Epidermal melanocyte (primary cell): ENCODE measurements around the gene NOC2L.

ENCODE experiments used
- DNase-seq: peaks from one replicate; pipeline ENCODE4 v3.0.0; 2011; ENCODE audit warnings: low spot score; ENCODE audit not compliant: insufficient read length

Gene NOC2L

DNA sequence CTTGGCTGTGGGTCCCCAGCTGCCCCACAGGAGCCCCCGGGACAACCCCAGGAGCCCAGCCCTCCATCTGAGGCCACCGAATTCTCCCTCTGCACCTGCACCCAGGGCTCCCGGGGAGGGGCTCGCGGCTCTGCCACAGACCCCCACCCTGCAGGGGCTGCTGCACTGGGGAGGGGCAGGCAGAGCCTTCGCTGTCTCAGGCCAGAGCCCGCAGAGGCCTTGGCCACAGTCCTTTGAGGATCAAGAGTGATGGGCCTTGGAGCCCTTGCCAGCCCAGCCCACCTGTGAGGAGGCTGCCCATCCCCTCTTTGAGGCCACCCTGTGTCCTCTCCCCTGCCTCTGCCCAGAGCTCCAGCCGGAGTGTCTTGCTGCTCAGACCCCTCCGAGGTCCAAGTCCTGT, 16.3 kb upstream of the NOC2L start:
- no peak for DNase-seq

DNA sequence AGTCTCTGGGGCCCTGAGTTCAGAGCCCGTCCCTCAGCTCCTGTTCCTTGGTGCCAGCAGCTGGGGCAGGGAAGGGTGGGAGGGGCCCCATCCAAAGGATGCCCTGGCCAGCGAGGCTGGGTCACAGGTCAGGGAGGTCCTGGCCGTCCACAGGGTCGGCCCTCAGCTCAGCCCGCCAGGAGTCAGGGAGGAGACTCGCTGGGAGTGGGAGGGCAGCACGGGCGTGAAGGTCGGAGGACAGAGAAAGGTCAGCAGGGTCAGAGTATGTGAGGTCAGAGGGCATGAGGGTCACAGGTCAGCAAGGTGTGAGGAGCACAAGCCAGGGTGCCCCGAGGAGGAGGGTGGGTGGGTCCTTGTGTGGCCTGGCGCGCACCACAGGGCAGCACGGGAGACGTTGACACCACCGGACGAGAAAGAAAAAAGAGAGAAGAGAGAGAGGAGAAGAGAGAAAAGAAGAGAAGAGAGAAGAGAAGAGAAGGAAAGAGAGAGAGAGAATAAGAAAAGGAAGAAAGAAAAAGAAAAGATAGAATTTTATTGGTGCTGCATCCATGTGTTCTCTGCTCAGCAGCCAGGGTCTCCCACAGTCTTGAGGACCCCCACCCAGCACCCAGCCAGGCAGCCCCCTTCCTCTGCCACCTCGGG, 15.8 kb upstream of the NOC2L start:
- no peak for DNase-seq

DNA sequence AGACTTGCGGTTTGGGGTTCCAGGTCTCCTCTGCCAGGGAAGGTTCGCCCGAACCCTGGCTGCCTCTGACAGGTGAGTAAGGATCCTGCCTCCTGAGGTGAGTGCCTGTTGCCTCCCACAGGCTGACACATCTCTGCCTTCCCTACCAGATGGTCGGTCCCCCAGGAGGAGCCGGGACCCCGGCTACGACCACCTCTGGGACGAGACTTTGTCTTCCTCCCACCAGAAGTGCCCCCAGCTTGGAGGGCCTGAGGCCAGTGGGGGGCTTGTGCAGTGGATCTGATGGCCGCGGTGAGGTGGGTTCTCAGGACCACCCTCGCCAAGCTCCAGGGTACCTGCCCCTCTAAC, 15.2 kb upstream of the NOC2L start:
- DNase-seq, result no peak

DNA sequence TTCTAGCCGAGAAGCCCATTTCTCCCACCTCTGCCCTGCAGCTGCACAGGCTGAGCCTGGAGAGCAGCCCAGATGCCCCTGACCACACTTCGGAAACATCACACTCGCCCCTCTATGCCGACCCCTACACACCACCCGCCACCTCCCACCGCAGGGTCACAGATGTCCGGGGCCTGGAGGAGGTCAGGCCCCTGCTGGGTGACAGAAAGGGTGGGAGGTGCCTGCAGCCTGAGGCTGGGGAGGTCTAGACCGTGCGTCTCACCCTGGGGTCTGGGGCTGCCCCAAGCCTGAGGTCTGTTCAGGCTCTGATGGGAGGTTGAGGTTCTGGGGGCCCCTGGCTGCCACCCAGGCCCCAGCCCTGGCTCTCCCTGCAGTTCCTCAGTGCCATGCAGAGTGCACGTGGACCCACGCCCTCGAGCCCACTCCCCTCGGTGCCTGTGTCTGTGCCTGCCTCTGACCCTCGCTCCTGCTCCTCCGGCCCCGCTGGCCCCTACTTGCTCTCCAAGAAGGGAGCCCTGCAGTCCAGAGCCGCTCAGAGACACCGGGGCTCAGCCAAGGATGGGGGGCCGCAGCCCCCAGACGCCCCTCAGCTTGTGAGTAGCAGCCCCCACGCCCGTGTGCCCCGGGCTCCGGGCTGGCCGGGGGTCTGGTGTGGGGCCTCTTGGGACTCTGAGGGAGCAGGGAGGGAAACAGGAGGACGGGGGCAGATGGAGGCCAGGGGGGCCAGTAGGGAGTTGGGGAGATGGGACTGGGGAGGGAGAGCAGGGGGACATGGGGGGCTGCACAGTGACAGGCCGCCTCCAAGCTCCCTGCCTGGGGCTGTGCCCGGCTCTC, 14.6 kb upstream of the NOC2L start:
- no peak for DNase-seq

DNA sequence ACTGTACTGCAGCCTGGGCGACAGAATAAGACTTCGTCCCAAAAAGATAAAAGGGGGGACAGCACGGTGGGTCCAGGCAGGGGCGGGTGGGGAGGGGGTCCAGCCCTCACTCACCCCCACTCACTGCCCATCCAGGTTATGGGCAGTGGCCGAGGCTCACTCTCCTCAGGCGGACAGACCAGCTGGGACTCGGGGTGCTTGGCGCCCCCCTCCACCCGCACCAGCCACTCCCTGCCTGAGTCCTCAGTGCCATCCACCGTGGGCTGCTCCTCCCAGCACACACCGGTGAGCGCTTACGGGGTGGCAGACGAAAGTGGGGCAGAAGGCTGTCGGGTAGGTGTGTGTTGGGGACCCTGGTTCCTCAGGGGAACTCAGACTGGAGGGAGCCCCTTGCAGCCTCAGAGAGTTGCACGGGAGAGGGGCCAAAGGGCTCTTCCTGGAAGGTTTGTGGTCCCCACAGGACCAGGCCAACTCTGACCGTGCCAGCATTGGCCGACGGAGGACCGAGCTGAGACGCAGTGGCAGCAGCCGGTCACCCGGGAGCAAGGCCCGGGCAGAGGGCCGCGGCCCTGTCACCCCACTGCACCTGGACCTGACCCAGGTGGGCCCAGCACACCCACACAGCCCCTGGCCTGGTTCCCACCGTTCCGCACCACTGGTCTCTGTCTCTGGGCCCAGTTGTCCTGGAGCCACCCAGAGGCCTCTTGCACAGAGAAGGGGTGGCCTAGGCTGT, 13.8 kb upstream of the NOC2L start:
- no peak for DNase-seq

DNA sequence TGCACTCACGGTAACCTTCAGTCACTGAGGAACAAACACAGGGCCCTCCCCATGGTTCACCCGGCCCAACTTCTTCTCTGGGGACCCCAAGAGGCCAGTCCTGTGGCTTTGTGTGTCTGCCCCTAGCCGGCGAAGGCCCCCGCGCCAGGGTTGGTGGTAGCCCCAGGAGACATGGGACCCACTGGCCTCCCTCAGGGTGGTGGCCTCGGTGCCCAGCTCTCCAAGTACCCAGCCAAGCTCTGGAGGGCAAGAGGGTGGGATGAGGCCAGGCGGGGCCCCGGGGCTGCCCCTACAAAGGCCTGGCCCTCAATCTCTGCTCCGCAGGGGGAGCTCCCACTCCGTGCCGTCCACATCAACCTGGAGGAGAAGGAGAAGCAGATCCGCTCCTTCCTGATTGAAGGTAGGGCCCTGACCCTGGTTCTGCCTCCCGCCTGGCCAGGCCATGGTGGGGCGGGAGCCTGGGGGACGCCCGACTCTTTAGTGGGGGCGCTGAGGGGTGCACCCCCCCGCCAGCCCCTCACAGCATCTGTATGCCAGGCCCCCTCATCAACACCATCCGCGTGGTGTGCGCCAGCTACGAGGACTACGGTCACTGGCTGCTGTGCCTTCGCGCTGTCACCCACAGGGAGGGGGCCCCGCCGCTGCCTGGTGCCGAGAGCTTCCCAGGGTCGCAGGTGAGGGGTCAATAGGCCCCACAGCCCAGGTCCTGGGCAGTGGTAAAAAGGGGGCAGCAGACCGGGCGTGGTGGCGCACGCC, 12.9 kb upstream of the NOC2L start:
- DNase-seq, result no peak

DNA sequence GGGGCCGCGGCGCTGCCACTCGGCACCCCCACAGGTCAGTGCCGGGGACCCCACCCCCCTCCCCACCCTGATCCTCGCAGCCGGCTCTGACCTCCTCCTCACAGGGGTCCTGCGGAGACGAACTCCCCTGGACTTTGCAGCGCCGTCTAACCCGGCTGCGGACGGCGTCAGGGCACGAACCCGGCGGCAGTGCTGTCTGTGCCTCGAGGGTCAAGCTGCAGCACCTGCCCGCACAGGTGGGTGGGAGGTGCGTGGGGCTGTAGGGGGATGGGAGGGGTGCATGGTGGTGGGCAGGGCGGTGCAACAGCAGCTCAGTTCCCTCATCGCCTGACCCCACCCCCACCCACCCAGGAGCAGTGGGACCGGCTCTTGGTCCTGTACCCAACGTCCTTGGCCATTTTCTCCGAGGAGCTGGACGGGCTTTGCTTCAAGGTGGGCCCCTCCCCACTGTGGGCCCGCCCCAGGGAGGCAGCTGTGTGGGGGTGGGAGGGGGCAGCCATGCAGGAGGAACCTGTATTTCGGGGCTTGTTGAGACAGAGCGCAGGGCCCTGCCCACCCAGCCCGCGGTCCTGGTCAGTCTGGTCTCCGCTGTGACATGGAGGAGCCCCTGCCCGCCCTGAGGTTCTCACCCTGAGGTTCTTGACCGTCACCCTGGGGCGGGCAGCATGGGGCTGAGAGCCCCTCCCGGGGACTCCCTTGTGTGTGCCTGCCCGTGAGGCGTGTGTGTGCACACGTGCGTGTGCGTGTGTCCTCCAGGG, 12.1 kb upstream of the NOC2L start:
- DNase-seq, result no peak

DNA sequence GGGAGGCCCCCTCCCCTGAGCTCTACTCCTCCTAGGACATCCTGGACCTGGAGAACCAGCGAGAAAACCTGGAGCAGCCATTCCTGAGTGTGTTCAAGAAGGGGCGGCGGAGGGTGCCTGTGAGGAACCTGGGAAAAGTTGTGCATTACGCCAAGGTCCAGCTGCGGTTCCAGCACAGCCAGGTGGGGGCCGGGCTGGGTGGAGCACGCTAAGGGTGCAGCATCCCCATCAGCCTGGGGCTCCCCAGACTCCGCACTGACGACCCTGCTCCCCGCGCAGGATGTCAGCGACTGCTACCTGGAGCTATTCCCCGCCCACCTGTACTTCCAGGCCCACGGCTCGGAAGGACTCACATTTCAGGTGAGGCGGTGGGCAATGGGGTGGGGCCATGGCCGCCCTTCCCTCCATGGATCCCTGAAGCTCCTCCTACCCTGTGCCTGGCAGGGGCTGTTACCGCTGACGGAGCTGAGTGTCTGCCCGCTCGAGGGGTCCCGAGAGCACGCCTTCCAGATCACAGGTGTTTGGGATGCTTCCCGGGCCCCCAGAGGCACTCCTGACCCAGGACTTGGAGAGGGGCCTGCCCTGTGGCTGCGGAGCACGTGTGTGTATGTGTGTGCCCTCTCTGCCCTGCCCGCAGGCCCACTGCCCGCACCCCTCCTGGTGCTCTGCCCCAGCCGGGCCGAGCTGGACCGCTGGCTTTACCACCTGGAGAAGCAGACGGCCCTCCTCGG, 11.4 kb upstream of the NOC2L start:
- no peak for DNase-seq

DNA sequence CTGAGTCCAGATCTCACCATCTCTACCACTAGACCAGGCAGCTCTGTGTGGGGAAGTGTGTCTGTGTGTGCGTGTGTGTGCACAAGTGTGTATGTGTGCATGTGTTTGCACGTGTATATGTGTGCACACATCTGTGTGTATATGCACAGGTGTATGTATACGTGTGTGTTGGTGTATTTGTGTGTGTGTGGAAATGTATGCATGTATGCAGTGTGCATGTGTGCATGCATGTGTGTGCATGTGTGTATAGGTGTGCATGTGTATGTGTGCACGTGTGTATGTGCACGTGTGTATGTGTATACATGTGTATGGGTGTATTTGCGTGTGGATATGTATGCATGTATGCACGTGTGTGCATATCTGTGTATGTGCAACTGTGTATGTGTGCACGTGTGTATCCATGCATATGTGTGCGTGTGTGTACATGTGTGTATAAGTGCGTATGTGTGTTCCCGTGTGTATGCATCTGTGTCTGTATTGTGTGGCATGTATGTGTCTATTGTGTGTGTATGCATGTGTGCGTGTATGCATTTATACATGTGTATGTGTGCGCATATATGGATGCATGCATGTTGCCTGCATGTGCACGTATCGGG, 10.3 kb upstream of the NOC2L start:
- DNase-seq, result no peak

DNA sequence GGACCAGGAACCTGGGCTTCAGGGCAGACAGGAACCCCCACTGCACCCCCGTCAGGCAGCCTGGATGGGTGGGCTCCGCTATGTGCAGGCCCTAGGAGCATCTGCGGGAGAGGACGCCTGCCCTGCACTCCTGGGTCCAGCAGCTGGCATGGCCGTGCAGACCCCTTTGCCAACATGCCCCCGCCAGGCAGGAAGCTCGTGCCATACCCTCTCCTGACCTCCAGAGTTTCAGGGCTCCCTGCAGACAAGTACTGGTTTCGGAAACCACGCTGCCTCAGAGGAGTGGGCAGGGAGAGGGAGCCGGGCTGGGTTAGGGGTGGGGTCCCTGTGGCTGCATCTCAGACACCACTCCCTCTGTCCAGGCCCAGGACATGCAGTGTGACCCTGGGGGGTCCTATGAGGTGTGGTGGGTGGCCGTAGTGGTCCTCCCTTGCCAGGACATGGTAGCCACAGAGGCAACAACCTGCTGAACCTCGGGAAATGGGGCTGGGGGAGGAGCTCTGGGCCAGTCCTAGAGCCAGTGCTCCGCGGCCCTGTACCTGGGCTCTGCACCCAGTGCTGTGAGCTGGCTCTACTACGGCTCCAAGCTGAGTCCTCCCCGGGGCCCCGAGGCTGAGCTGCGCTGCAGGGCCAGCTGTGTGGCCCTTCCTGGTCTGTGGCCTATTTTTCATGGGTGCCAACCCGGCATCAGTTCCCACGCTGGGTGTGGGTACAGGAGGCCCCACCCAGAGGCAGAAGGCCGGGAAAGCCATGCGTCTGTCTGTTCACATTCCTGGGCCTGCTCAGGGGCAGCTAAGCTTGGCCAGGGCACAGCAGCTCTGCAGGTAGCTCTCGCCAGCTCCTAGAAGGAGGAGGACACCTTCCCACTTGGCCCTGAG, 8.6 kb upstream of the NOC2L start:
- DNase-seq, result no peak

DNA sequence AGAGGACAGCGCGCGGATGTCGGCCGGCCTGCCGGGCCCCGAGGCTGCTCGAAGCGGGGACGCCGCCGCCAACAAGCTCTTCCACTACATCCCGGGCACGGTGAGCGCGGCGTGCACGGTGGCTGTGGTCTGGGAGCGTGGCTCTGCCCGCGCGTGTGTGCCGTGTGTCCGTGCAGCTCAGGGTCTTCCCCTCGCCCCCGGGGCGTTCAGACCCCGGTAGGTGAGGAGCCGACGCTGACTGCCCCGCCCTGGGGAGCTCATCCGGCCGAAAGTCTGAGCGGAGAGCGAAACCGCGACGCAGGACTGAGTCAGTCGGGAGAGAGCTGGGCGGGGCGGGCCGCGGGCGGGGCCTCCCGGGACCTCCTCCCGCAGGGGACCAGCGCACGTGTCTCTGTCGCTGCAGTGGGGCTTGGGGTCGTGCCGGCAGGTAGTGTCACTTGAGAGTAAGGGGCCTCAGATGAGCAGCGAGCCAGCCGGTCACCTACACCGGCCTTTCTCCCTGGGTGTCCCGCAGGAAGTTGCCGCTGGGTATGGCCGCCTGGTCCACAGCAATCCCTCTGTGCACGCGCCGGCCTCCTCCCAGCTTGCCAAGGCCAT, 7.7 kb upstream of the NOC2L start:
- DNase-seq, result peak; percentile 86

DNA sequence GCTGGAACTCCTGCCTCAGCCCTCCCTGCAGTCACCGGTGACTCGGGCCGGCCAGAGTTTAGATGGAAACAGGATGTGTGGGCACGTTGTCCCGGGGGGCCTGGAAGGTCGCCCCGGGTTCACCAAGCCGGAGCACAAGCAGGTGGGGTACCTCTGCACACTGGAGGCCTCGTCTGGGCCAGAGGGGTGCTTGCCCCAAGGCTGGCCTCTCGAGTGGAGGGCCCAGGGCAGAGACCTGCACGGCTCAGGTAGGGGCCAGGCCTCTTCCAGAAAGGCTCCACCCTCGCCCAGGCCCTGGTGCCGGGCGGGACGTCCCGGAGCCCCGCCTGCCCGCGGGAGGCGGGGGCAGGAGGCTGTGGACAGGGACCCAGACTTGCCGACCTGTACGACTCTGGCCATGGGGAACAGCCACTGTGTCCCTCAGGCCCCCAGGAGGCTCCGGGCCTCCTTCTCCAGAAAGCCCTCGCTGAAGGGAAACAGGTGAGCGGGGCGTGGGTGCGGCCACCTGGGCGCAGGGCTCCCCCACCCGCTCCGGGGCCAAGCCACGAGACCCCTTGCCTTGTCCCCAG, 7.2 kb upstream of the NOC2L start, which contains the start of gene PLEKHN1:
Gene PLEKHN1, plus strand, starts transcription at position 348 of the 569 bp plus-strand sequence. Its CDS starts 50 bp downstream, at position 398.
- DNase-seq, result no peak

DNA sequence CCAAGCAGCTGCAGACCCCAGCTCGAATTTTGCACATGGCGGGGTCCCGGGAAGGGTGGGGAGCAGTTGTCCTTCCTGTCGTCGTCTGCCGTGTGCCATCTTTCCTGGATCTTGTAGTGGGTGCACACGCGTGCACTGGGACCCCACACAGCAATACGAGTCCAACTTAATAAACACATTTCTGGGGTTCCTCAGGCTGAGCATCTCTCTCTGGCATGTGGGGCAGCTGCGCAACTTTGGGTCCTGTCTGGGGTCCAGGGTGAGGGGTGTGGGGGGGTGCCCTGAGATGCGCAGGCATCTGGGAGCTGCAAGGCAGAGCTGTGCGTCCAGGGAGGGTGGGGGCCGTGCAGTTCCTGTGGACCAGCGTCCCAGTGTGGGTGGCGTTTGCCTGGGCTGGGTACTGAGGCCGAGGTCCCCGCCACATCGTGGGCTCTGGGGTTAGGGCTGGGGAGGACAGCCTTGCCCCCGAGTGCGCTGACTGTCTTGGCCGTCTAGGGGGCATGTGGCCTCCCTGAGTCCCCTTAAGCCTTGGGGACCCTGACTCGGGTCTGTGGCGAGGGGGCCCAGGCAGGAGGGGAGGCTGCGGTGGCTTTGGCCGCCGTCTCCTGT, 6.6 kb upstream of the NOC2L start:
- no peak for DNase-seq

DNA sequence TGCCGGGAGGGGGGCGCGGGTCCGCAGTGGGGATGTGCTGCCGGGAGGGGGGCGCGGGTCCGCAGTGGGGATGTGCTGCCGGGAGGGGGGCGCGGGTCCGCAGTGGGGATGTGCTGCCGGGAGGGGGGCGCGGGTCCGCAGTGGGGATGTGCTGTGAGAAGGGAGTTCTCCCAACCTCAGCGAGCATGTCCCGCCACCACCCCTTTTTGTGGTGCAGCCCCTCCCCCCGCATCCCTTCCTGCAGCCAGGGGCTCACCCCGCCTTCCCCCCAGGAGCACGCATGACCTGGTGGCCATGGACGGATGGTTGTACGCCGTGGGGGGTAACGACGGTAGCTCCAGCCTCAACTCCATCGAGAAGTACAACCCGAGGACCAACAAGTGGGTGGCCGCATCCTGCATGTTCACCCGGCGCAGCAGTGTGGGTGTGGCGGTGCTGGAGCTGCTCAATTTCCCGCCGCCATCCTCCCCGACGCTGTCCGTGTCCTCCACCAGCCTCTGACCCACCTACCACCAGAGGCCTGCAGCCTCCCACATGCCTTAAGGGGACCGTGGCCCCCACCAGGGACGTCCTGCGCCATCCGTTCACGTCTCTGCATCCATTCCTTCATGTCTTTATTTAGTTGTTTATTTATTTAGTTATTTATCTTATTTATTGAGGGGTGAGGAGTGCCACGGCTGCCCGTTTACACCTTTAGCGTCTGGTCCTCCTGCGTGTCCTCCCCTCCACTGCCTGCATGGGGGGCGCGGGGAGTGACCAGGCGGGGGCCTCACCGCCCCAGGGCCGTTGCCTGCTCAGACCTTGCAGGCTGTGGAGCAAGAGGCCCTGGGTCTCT, 5.9 kb upstream of the NOC2L start:
- DNase-seq, result no peak

DNA sequence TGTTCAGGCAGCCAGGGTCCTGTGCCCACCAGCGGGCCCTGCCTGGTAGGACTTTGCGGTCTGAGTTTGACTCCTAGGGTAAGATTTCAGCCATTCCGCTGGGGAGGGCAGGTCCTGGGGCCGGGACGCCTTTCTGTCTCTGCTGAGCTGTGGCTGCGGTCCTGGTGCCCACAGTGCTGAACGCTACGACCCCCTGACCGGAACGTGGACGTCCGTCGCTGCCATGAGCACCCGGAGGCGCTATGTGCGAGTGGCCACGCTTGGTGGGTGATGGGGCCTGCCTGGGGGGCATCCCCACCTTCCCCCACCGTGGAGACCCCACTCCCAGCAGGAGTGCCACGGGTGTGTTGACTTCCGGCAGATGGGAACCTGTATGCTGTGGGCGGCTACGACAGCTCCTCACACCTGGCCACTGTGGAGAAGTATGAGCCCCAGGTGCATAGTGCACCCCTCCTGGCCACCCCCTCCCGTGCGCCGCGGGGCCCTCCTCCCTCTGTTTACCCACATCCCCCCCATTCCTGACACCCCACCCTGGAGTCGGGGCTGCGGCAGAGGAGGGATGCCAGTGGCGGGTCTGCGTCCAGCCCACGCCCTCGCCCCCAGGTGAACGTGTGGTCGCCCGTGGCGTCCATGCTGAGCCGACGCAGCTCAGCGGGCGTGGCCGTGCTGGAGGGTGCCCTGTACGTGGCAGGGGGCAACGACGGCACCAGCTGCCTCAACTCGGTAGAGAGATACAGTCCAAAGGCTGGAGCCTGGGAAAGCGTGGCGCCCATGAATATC, 4.9 kb upstream of the NOC2L start:
- DNase-seq, result no peak

DNA sequence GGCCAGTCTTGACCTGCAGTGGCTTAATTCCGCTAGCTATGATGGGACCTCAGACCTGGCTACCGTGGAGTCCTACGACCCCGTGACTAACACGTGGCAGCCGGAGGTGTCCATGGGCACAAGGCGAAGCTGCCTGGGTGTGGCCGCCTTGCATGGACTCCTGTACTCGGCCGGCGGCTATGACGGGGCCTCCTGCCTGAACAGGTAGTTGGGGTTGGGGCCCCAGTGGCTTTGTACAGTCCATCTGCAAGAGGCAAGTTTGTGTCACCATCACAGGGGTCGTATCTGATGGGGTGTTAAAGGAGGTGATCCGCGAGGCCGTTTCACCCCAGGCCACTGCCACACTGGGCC, 4.2 kb upstream of the NOC2L start:
- no peak for DNase-seq
